Adipose tissue (tissue), 3 donors: ENCODE measurements around the gene ZNF516. TPM values are rescaled to one million over a fixed set of nuclear protein-coding genes. Genes with fewer than 3 reads are reported as not detected.

Experiments used
- H3K27ac ChIP-seq: one replicate; pipeline ENCODE4 v1.5.1; 2013; ENCODE audit warnings: low read depth, low read length
- WGBS, 3 donors: extraction: QIAGEN DNeasy Blood & Tissue Kit; methylation state at CpG; one replicate each; pipeline ENCODE4 v1.1.7; 2013; 5-methylcytosine and 5-hydroxymethylcytosine counted together
- polyA plus RNA-seq, 3 donors: library from polyadenylated mRNA; stranded (reverse); fragments of 200-250 nt; gene quantifications; one replicate each; pipeline ENCODE4 v1.2.3, GENCODE V29; 2013
- donor health status: healthy with polysubstance abuse.
- donor health status: Bipolar disorder and iron deficiency.
- donor health status: healthy.

ZNF516 gene
- polyA plus RNA-seq, 3 donors, result 3.1 to 4.7 (median 4.2) TPM

GRCh38 chr18:76492669-76493212 is 2.3 kb downstream of the ZNF516 start:
- no peak overlapping the region for H3K27ac ChIP-seq
- 0% methylated on average over 31 of the region's 31 CpGs for WGBS, 3 donors

- WGBS, 3 donors, result 1% methylated on average over 68 to 70 of the region's 70 CpGs
- no peak overlapping the region for H3K27ac ChIP-seq
These were observed 3.0 kb downstream of the ZNF516 start for GRCh38 chr18:76491776-76492668.

- H3K27ac ChIP-seq, result no peak overlapping the region
- WGBS, 3 donors, result 0 to 8% (median 1%) methylated on average over 3 to 13 of the region's 31 CpGs
These were observed 3.6 kb downstream of the ZNF516 start for GRCh38 chr18:76491473-76491775.

- H3K27ac ChIP-seq, result peak overlapping the region; percentile 35
- 1% methylated on average over 39 to 59 of the region's 73 CpGs for whole genome bisulfite sequencing, 3 donors
These were observed 4.2 kb downstream of the ZNF516 start for GRCh38 chr18:76490670-76491472.

- WGBS, 3 donors, result 56 to 62% (median 58%) methylated on average over 5 of the region's 5 CpGs
- no peak overlapping the region for H3K27ac ChIP-seq
These were observed 5.0 kb downstream of the ZNF516 start for GRCh38 chr18:76490033-76490432.

GRCh38 chr18:76489081-76489480 is 6.0 kb downstream of the ZNF516 start:
- H3K27ac ChIP-seq, result no peak overlapping the region
- 51 to 61% (median 57%) methylated on average over 4 of the region's 4 CpGs for WGBS, 3 donors

GRCh38 chr18:76488190-76488589 is 6.9 kb downstream of the ZNF516 start:
- 13 to 39% (median 21%) methylated on average over 9 of the region's 9 CpGs for WGBS, 3 donors
- no peak overlapping the region for H3K27ac ChIP-seq

GRCh38 chr18:76487782-76488181 is 7.3 kb downstream of the ZNF516 start:
- H3K27ac ChIP-seq, result no peak overlapping the region
- 67 to 70% (median 69%) methylated on average over 8 of the region's 8 CpGs for WGBS, 3 donors

GRCh38 chr18:76487070-76487469 is 8.0 kb downstream of the ZNF516 start:
- no peak overlapping the region for H3K27ac ChIP-seq
- WGBS, 3 donors, result 81 to 86% (median 85%) methylated on average over 5 of the region's 5 CpGs

- H3K27ac ChIP-seq, result no peak overlapping the region
- 54 to 74% (median 70%) methylated on average over 6 of the region's 6 CpGs for WGBS, 3 donors
These were observed 8.5 kb downstream of the ZNF516 start for GRCh38 chr18:76486574-76486973.

GRCh38 chr18:76486038-76486437 is 9.0 kb downstream of the ZNF516 start:
- no peak overlapping the region for H3K27ac ChIP-seq
- 76 to 88% (median 85%) methylated on average over 3 of the region's 3 CpGs for WGBS, 3 donors

- WGBS, 3 donors, result 60 to 81% (median 67%) methylated on average over 6 of the region's 6 CpGs
These were observed 10.2 kb downstream of the ZNF516 start for GRCh38 chr18:76484749-76485387.

GRCh38 chr18:76483780-76484179 is 11.3 kb downstream of the ZNF516 start:
- H3K27ac ChIP-seq, result no peak overlapping the region
- WGBS, 3 donors, result 50 to 81% (median 77%) methylated on average over 10 of the region's 10 CpGs

More at GRCh38 chr18:76484749-76485387, 10.2 kb downstream of the ZNF516 start:
- no peak overlapping the region for H3K27ac ChIP-seq

GRCh38 chr18:76482971-76483691 is 11.9 kb downstream of the ZNF516 start:
- WGBS, 3 donors, result 84 to 91% (median 88%) methylated on average over 15 of the region's 15 CpGs
- H3K27ac ChIP-seq, result no peak overlapping the region

- 89 to 97% (median 97%) methylated on average over 13 of the region's 13 CpGs for WGBS, 3 donors
- H3K27ac ChIP-seq, result no peak overlapping the region
These were observed 12.8 kb downstream of the ZNF516 start for GRCh38 chr18:76482267-76482666.

GRCh38 chr18:76480913-76481312 is 14.1 kb downstream of the ZNF516 start:
- WGBS, 3 donors, result 71 to 83% (median 77%) methylated on average over 3 of the region's 3 CpGs
- no peak overlapping the region for H3K27ac ChIP-seq

GRCh38 chr18:76479351-76480238 is 15.4 kb downstream of the ZNF516 start:
- H3K27ac ChIP-seq, result no peak overlapping the region
- WGBS, 3 donors, result 57 to 95% (median 67%) methylated on average over 13 of the region's 13 CpGs
